Daoy (cell line): ENCODE measurements around the gene CNKSR3. TPM values are rescaled to one million over a fixed set of nuclear protein-coding genes. Genes with fewer than 3 reads are reported as not detected.

Experiments
- DNase-seq: peaks from one replicate; pipeline ENCODE4 v3.0.0-alpha.2; 2015; ENCODE audit warnings: low read depth
- total RNA-seq: library from RNA; depleted of rRNA; stranded (reverse); fragments of >200 nt; shearing (Covaris generic); gene quantifications from 2 replicates; pipeline ENCODE4 v1.2.3, GENCODE V29; 2014

The CNKSR3 gene
- total RNA-seq, 1 experiment from 2014 or later = 13.0 TPM

GRCh38 chr6:154502553-154502952 is 7.9 kb downstream of the CNKSR3 start:
- DNase-seq = no peak

GRCh38 chr6:154501578-154501868 is 9.0 kb downstream of the CNKSR3 start:
- DNase-seq = no peak

- no peak for DNase-seq
These were observed 9.5 kb downstream of the CNKSR3 start for GRCh38 chr6:154500769-154501577.

- DNase-seq = no peak
These were observed 10.5 kb downstream of the CNKSR3 start for GRCh38 chr6:154499855-154500589.

- no peak for DNase-seq
These were observed 12.0 kb downstream of the CNKSR3 start for GRCh38 chr6:154498340-154498934.

- DNase-seq = no peak
These were observed 13.5 kb downstream of the CNKSR3 start for GRCh38 chr6:154496793-154497517.

- DNase-seq = no peak
These were observed 14.3 kb downstream of the CNKSR3 start for GRCh38 chr6:154496186-154496585.

GRCh38 chr6:154494592-154495311 is 15.7 kb downstream of the CNKSR3 start:
- DNase-seq = no peak

GRCh38 chr6:154491567-154492470 is 18.7 kb downstream of the CNKSR3 start:
- no peak for DNase-seq

GRCh38 chr6:154489822-154490221 is 20.7 kb downstream of the CNKSR3 start:
- DNase-seq = no peak

GRCh38 chr6:154488802-154489437 is 21.6 kb downstream of the CNKSR3 start:
- peak; percentile 84 for DNase-seq

- no peak for DNase-seq
These were observed 22.3 kb downstream of the CNKSR3 start for GRCh38 chr6:154488248-154488593.

- DNase-seq = peak; percentile 66
These were observed 22.9 kb downstream of the CNKSR3 start for GRCh38 chr6:154487367-154488247.

GRCh38 chr6:154485815-154486214 is 24.7 kb downstream of the CNKSR3 start:
- no peak for DNase-seq

- no peak for DNase-seq
These were observed 25.5 kb downstream of the CNKSR3 start for GRCh38 chr6:154484942-154485341.

- peak; percentile 28 for DNase-seq
These were observed 27.6 kb downstream of the CNKSR3 start for GRCh38 chr6:154482858-154483257.

GRCh38 chr6:154481521-154482013 is 28.9 kb downstream of the CNKSR3 start:
- no peak for DNase-seq

- DNase-seq = peak; percentile 41
These were observed 30.5 kb downstream of the CNKSR3 start for GRCh38 chr6:154479771-154480639.
